ENCODE measurements around the gene UGT1A6. TPM values are rescaled to one million over a fixed set of nuclear protein-coding genes. Genes with fewer than 3 reads are reported as not detected.
"Not testable (repeated sequence)": the region's sequence is repeated elsewhere in the genome, so short reads cannot be mapped to it uniquely, and the experiment has no call there.

The UGT1A6 gene
- total RNA-seq, 2 donors from 2014 or later = not detected

DNA sequence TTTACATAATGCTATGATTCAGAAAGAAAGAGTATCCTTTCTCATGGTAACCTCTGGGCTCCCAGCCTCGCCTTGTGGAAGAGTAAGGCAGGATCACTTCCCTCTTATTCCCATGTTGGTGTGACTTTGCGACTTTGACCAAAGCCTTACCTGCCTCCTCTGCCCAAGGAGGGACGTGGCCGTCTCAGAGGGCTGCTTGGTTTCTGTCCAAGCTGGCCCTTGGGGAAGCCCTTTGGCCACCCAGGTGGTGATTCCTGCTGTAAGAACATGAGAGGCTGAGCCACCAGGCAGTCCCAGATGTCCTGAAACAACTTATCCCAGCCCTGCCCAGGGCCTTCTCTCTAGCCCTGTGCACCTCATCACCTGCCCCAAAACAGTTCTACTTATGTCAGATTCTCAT, 6.0 kb downstream of the UGT1A6 start:
- H3K4me3 Mint-ChIP-seq = no peak overlapping the region
- Histone ChIP-seq H3K9me3 (ENCODE audit: control insufficient read depth, low read length) (no peaks in the 10 kb centered on the region), H3K4me1 (ENCODE audit: control insufficient read depth, insufficient read depth, low read length) (peaks cover 6% of the 10 kb centered on the region), H3K27me3 (ENCODE audit: control insufficient read depth, insufficient read depth, low read length, poor library complexity, severe bottlenecking) (no peaks in the 10 kb centered on the region), H3K9ac (ENCODE audit: extremely low read depth, low read length, poor library complexity, severe bottlenecking) (no peak overlapping the region), H3K27ac (ENCODE audit: low read depth, low read length) (no peak overlapping the region), H3K36me3 (ENCODE audit: control insufficient read depth, insufficient read depth, low read length) (no peaks in the 10 kb centered on the region), H3K4me3 (ENCODE audit: low read length) (no peak overlapping the region)
- H3K27ac Mint-ChIP-seq = no peak overlapping the region
- TF ChIP-seq, protein P1, sequence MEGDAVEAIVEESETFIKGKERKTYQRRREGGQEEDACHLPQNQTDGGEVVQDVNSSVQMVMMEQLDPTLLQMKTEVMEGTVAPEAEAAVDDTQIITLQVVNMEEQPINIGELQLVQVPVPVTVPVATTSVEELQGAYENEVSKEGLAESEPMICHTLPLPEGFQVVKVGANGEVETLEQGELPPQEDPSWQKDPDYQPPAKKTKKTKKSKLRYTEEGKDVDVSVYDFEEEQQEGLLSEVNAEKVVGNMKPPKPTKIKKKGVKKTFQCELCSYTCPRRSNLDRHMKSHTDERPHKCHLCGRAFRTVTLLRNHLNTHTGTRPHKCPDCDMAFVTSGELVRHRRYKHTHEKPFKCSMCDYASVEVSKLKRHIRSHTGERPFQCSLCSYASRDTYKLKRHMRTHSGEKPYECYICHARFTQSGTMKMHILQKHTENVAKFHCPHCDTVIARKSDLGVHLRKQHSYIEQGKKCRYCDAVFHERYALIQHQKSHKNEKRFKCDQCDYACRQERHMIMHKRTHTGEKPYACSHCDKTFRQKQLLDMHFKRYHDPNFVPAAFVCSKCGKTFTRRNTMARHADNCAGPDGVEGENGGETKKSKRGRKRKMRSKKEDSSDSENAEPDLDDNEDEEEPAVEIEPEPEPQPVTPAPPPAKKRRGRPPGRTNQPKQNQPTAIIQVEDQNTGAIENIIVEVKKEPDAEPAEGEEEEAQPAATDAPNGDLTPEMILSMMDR (conservative IDR thresholded peaks at IDR 0.05) = no peak
- peaks cover 24% of the 10 kb centered on the region for H3K4me1 Mint-ChIP-seq
- H3K27me3 Mint-ChIP-seq (ENCODE audit: insufficient read depth) = peaks cover 1% of the 10 kb centered on the region
- WGBS, 2 experiments (ENCODE audit: insufficient coverage in 1 of 2, insufficient read length in 1 of 2) = 82 to 85% methylated on average over 3 to 4 of the region's 4 CpGs
- no peak for DNase-seq
- no peaks in the 10 kb centered on the region for H3K36me3 Mint-ChIP-seq (ENCODE audit: low read depth)
- peaks cover 3% of the 10 kb centered on the region for H3K9me3 Mint-ChIP-seq

DNA sequence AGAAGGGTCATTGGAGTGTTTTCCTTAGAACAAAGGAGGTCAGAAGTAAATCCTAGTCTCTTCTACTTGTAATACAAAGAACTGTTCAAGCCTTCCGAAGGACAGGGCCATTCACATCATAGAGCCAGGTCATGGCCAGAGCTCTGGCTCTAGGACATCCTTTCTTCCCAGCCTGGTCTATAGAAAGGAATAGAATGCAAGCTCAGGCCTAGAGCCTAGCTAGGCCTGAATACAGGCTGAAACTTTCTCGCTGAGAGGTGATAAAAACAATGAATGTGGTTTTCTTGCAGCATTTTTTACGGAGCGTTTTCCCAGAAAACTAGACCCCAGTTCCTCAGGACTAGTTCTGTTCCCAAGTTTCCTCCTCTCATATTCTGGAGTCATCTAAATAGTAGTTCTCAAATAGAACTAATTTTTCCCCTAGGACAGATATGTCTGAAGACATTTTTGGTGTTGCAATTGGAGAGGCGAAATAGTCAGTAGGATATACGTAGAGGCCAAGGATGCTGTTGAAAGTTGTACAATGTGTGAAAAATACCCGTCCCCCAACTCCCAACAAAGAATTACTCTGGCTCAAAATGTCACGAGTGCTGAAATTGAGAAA, 6.8 kb downstream of the UGT1A6 start:
- peaks cover 24% of the 10 kb centered on the region for H3K4me1 Mint-ChIP-seq
- TF ChIP-seq, protein P1 (conservative IDR thresholded peaks at IDR 0.05) = no peak
- Histone ChIP-seq H3K36me3 (ENCODE audit: control insufficient read depth, insufficient read depth, low read length) (no peaks in the 10 kb centered on the region), H3K4me1 (ENCODE audit: control insufficient read depth, insufficient read depth, low read length) (peaks cover 6% of the 10 kb centered on the region), H3K4me3 (ENCODE audit: low read length) (no peak overlapping the region), H3K27me3 (ENCODE audit: control insufficient read depth, insufficient read depth, low read length, poor library complexity, severe bottlenecking) (no peaks in the 10 kb centered on the region), H3K9me3 (ENCODE audit: control insufficient read depth, low read length) (no peaks in the 10 kb centered on the region), H3K9ac (ENCODE audit: extremely low read depth, low read length, poor library complexity, severe bottlenecking) (no peak overlapping the region), H3K27ac (ENCODE audit: low read depth, low read length) (peak overlapping the region; percentile 81)
- H3K9me3 Mint-ChIP-seq = peaks cover 3% of the 10 kb centered on the region
- H3K27me3 Mint-ChIP-seq (ENCODE audit: insufficient read depth) = peaks cover 1% of the 10 kb centered on the region
- no peak for DNase-seq
- no peaks in the 10 kb centered on the region for H3K36me3 Mint-ChIP-seq (ENCODE audit: low read depth)
- WGBS, 2 experiments (ENCODE audit: insufficient coverage in 1 of 2, insufficient read length in 1 of 2) = 90 to 95% methylated on average over 5 to 8 of the region's 8 CpGs
- H3K4me3 Mint-ChIP-seq = no peak overlapping the region
- H3K27ac Mint-ChIP-seq = peak overlapping the region; percentile 48

DNA sequence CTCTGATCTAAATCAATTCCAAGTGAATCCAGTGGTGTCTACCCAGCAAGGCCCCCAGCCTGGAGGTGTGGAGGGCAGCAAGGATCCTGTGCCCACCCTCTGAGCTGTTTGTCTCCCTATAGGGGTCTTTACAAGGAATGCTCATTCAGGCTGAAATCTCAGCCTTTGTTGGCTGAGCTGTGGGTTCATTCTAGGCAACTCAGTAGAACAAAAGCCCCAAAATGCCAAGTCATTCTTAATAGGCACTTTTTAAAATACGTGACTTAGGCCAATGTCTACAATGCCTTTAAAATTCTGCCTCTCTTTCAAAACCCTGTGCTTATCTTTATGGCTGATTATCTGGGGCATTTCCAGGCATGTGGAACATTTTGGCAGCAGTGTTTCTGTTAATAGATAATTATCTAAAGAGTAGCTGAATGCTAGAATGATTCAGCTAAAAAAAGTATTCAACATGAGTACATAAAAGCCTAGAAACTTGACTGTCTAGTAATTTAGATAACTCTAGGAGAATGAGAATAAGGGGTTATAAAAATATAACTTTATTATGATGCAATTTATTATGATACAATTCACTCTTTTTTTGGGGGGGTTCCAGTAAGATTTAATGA, 7.4 kb downstream of the UGT1A6 start:
- WGBS, 2 experiments (ENCODE audit: insufficient coverage in 1 of 2, insufficient read length in 1 of 2) = 47 to 60% methylated on average over 1 of the region's 1 CpG
- Histone ChIP-seq H3K9ac (ENCODE audit: extremely low read depth, low read length, poor library complexity, severe bottlenecking) (no peak overlapping the region), H3K4me1 (ENCODE audit: control insufficient read depth, insufficient read depth, low read length) (peaks cover 6% of the 10 kb centered on the region), H3K4me3 (ENCODE audit: low read length) (no peak overlapping the region), H3K36me3 (ENCODE audit: control insufficient read depth, insufficient read depth, low read length) (no peaks in the 10 kb centered on the region), H3K9me3 (ENCODE audit: control insufficient read depth, low read length) (no peaks in the 10 kb centered on the region), H3K27ac (ENCODE audit: low read depth, low read length) (peak overlapping the region; percentile 81), H3K27me3 (ENCODE audit: control insufficient read depth, insufficient read depth, low read length, poor library complexity, severe bottlenecking) (no peaks in the 10 kb centered on the region)
- H3K4me1 Mint-ChIP-seq = peaks cover 24% of the 10 kb centered on the region
- H3K9me3 Mint-ChIP-seq = peaks cover 3% of the 10 kb centered on the region
- no peak for DNase-seq
- no peaks in the 10 kb centered on the region for H3K36me3 Mint-ChIP-seq (ENCODE audit: low read depth)
- peak overlapping the region; percentile 48 for H3K27ac Mint-ChIP-seq
- H3K27me3 Mint-ChIP-seq (ENCODE audit: insufficient read depth) = peaks cover 1% of the 10 kb centered on the region
- H3K4me3 Mint-ChIP-seq = no peak overlapping the region
- TF ChIP-seq, protein P1 (conservative IDR thresholded peaks at IDR 0.05) = no peak

DNA sequence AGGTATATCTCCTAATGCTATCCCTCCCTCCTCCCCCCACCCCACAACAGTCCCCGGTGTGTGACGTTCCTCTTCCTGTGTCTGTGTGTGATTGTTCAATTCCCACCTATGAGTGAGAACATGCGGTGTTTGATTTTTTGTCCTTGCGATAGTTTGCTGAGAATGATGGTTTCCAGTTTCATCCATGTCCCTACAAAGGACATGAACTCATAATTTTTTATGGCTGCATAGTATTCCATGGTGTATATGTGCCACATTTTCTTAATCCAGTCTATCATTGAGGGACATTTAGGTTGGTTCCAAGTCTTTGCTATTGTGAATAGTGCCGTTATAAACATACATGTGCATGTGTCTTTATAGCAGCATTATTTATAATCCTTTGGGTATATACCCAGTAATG, 8.2 kb downstream of the UGT1A6 start:
- H3K36me3 Mint-ChIP-seq (ENCODE audit: low read depth); H3K9me3 Mint-ChIP-seq; DNase-seq; H3K9ac ChIP-seq (ENCODE audit: extremely low read depth, low read length, poor library complexity, severe bottlenecking); H3K36me3 ChIP-seq (ENCODE audit: control insufficient read depth, insufficient read depth, low read length); H3K27me3 ChIP-seq (ENCODE audit: control insufficient read depth, insufficient read depth, low read length, poor library complexity, severe bottlenecking); H3K9me3 ChIP-seq (ENCODE audit: control insufficient read depth, low read length); H3K27ac Mint-ChIP-seq; H3K4me3 ChIP-seq (ENCODE audit: low read length); H3K4me3 Mint-ChIP-seq; H3K27ac ChIP-seq (ENCODE audit: low read depth, low read length); H3K4me1 ChIP-seq (ENCODE audit: control insufficient read depth, insufficient read depth, low read length); H3K27me3 Mint-ChIP-seq (ENCODE audit: insufficient read depth): not testable (repeated sequence)
- WGBS, 2 experiments (ENCODE audit: insufficient coverage in 1 of 2, insufficient read length in 1 of 2) = 95% methylated on average over 3 of the region's 5 CpGs; no CpG with 5 or more reads in 1 of the 2 experiments
- H3K4me1 Mint-ChIP-seq = peaks cover 24% of the 10 kb centered on the region
